NCI-H2227 treated with DMSO at 0.1 percent for 48 hours (cell line): ENCODE data around the gene CLDN20.
"Not testable (repeated sequence)": the region's sequence is repeated elsewhere in the genome, so short reads cannot be mapped to it uniquely, and the experiment has no call there.

ENCODE experiments used
- DNase-seq: peaks from one replicate; lab custom pipeline; 2025; lab: John Stamatoyannopoulos, UW

Gene CLDN20

GRCh38 chr6:155311583-155311982 is 47.8 kb downstream of the CLDN20 start:
- no peak for DNase-seq

GRCh38 chr6:155312950-155313349 is 49.1 kb downstream of the CLDN20 start:
- DNase-seq = not testable (repeated sequence)

GRCh38 chr6:155313602-155314091 is 49.8 kb downstream of the CLDN20 start:
- peak; percentile 6 for DNase-seq

GRCh38 chr6:155314092-155314772 is 50.4 kb downstream of the CLDN20 start, which contains the start of gene TFB1M:
Gene TFB1M, minus strand, starts transcription at chr6:155314484. Its CDS starts 56 bp downstream, at chr6:155314428.
- peak; percentile 94 for DNase-seq

GRCh38 chr6:155314773-155315515 is 51.1 kb downstream of the CLDN20 start:
- DNase-seq = peak; percentile 92

GRCh38 chr6:155315516-155315871 is 51.7 kb downstream of the CLDN20 start:
- DNase-seq = no peak

- DNase-seq = no peak
These were observed 52.6 kb downstream of the CLDN20 start for GRCh38 chr6:155316419-155316818.

- DNase-seq = no peak
These were observed 53.4 kb downstream of the CLDN20 start for GRCh38 chr6:155317186-155317585.

GRCh38 chr6:155319902-155320301 is 56.1 kb downstream of the CLDN20 start:
- no peak for DNase-seq

- DNase-seq = no peak
These were observed 60.4 kb downstream of the CLDN20 start for GRCh38 chr6:155324172-155324571.

- no peak for DNase-seq
These were observed 61.2 kb downstream of the CLDN20 start for GRCh38 chr6:155324993-155325392.

- no peak for DNase-seq
These were observed 62.1 kb downstream of the CLDN20 start for GRCh38 chr6:155325700-155326516.
